Neural cell (in vitro differentiated cells): ENCODE data around the gene DUOXA1.

Experiments used
- CTCF ChIP-seq: fragments of 450-650 bp; IDR thresholded peaks from 2 replicates; pipeline ENCODE4 v1.5.1; 2014; ENCODE audit warnings: antibody characterized with exemption, mild to moderate bottlenecking, moderate library complexity; ENCODE audit not compliant: poor library complexity, severe bottlenecking
- EP300 ChIP-seq: fragments of 450-650 bp; conservative IDR thresholded peaks from 2 replicates; pipeline ENCODE4 v1.6.1; 2014; ENCODE audit warnings: antibody characterized with exemption, mild to moderate bottlenecking, moderate library complexity; ENCODE audit not compliant: poor library complexity, severe bottlenecking
- POLR2AphosphoS5 ChIP-seq: IDR thresholded peaks from 2 replicates; pipeline ENCODE4 v1.6.1; 2012
- REST ChIP-seq: IDR thresholded peaks from 2 replicates; pipeline ENCODE4 v1.6.1; 2012; ENCODE audit warnings: borderline replicate concordance

DNA sequence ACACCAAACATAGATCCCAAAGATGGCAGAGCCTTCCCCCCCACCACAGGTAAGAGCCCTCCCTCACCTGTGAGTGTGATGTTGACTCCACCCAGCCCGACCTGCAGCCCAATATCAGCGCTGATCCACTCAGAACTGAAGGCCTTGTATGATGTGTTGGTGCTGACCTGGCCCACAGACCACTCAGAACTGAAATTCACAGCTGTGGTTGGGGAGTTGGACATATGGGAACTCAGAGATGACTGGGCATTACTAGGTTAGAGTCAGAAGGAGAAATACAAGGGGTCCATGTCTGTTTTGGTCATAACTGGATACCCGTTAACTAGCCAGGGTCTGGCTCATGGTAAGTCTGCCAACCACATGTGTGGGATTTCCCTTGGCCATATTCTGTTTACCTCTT lies 8.7 kb downstream of the DUOXA1 start:
- TF ChIP-seq REST = no peak
- no peak for TF ChIP-seq CTCF
- TF ChIP-seq POLR2AphosphoS5 = no peak
- TF ChIP-seq EP300 = no peak
